GM21526 (cell line): ENCODE data around the gene BEX1.
"Not testable (repeated sequence)": the region's sequence is repeated elsewhere in the genome, so short reads cannot be mapped to it uniquely, and the experiment has no call there.

Source experiments
- ATAC-seq: cut with Tn5 transposase; IDR thresholded peaks from one replicate; pipeline ENCODE4 v1.9.1; 2021; ENCODE audit warnings: moderate library complexity; ENCODE audit not compliant: unreplicated experiment, low FRiP score

BEX1 gene

GRCh38 chrX:103063918-103064434 is at the start of gene BEX1:
TSS of gene BEX1 (minus strand) at chrX:103064171. CDS start at chrX:103063274, 897 bp downstream.
- no peak for ATAC-seq

GRCh38 chrX:103109497-103109896 is 45.5 kb upstream of the BEX1 start:
- ATAC-seq: not testable (repeated sequence)

GRCh38 chrX:103107836-103108235 is 43.9 kb upstream of the BEX1 start:
- ATAC-seq: no peak

- not testable (repeated sequence) for ATAC-seq
These were observed 43.3 kb upstream of the BEX1 start for GRCh38 chrX:103107227-103107737.

- not testable (repeated sequence) for ATAC-seq
These were observed 40.4 kb upstream of the BEX1 start for GRCh38 chrX:103104370-103104769.

GRCh38 chrX:103103866-103104265 is 39.9 kb upstream of the BEX1 start:
- not testable (repeated sequence) for ATAC-seq

- ATAC-seq: no peak
These were observed 37.5 kb upstream of the BEX1 start for GRCh38 chrX:103101299-103102042.

- no peak for ATAC-seq
These were observed 36.5 kb upstream of the BEX1 start for GRCh38 chrX:103100484-103100883.

GRCh38 chrX:103099691-103100090 is 35.7 kb upstream of the BEX1 start:
- ATAC-seq: no peak

GRCh38 chrX:103098488-103098887 is 34.5 kb upstream of the BEX1 start:
- ATAC-seq: no peak

GRCh38 chrX:103092942-103093341 is 29.0 kb upstream of the BEX1 start, which contains the start of gene NXF3:
TSS of gene NXF3 (minus strand) at chrX:103093143. CDS start at chrX:103093023, 120 bp downstream.
- ATAC-seq: no peak

- ATAC-seq: no peak
These were observed 17.1 kb upstream of the BEX1 start for GRCh38 chrX:103081051-103081450.

GRCh38 chrX:103073467-103073866 is 9.5 kb upstream of the BEX1 start:
- no peak for ATAC-seq

- no peak for ATAC-seq
These were observed 2.6 kb upstream of the BEX1 start for GRCh38 chrX:103066606-103067005.

- no peak for ATAC-seq
These were observed 653 bp downstream of the BEX1 start for GRCh38 chrX:103063191-103063845.

GRCh38 chrX:103061486-103061885 is 2.5 kb downstream of the BEX1 start:
- no peak for ATAC-seq

- ATAC-seq: no peak
These were observed 7.1 kb downstream of the BEX1 start for GRCh38 chrX:103056902-103057301.

GRCh38 chrX:103052625-103053024 is 11.3 kb downstream of the BEX1 start:
- no peak for ATAC-seq

- no peak for ATAC-seq
These were observed 12.6 kb downstream of the BEX1 start for GRCh38 chrX:103051260-103051789.

- not testable (repeated sequence) for ATAC-seq
These were observed 30.6 kb downstream of the BEX1 start for GRCh38 chrX:103033371-103033770.

- no peak for ATAC-seq
These were observed 46.4 kb downstream of the BEX1 start for GRCh38 chrX:103017542-103017941.
